C4-2B (cell line): ENCODE results near the gene RAB31.

Source experiments
- H3K27ac ChIP-seq: fragments of 450-650 bp; 2 replicates; pipeline ENCODE4 v1.5.1; 2017
- CTCF ChIP-seq: fragments of 450-650 bp; conservative IDR thresholded peaks from 2 replicates; pipeline ENCODE4 v1.5.1; 2017; ENCODE audit warnings: mild to moderate bottlenecking
- ZFX ChIP-seq: fragments of 450-650 bp; IDR thresholded peaks from 2 replicates; pipeline ENCODE4 v1.6.1; 2017

The RAB31 gene

GRCh38 chr18:9694952-9695495, 13.1 kb upstream of the RAB31 start:
- no peak overlapping the region for H3K27ac ChIP-seq
- no peak for TF ChIP-seq CTCF
- no peak for TF ChIP-seq ZFX

- H3K27ac ChIP-seq = no peak overlapping the region
- TF ChIP-seq CTCF (no peak), ZFX (no peak)
Observed at GRCh38 chr18:9695605-9696004, 12.5 kb upstream of the RAB31 start.

GRCh38 chr18:9696112-9696511, 12.0 kb upstream of the RAB31 start:
- no peak overlapping the region for H3K27ac ChIP-seq
- TF ChIP-seq CTCF (no peak), ZFX (no peak)

GRCh38 chr18:9696701-9697100, 11.4 kb upstream of the RAB31 start:
- TF ChIP-seq ZFX (no peak), CTCF (no peak)
- no peak overlapping the region for H3K27ac ChIP-seq

GRCh38 chr18:9697121-9697520, 11.0 kb upstream of the RAB31 start:
- H3K27ac ChIP-seq = no peak overlapping the region
- TF ChIP-seq CTCF (no peak), ZFX (no peak)

- H3K27ac ChIP-seq = no peak overlapping the region
- no peak for TF ChIP-seq ZFX
- no peak for TF ChIP-seq CTCF
Observed at GRCh38 chr18:9698497-9698896, 9.6 kb upstream of the RAB31 start.

GRCh38 chr18:9700261-9700796, 7.8 kb upstream of the RAB31 start:
- no peak overlapping the region; the same call in 1 of the 2 replicates for H3K27ac ChIP-seq
- TF ChIP-seq CTCF (no peak), ZFX (no peak)
